NCI-H524 treated with DMSO at 0.1 percent for 48 hours (cell line): Measurements from ENCODE around the gene SLC8A3.

ENCODE experiments used
- DNase-seq: peaks from one replicate; lab custom pipeline; 2025; lab: John Stamatoyannopoulos, UW

The SLC8A3 gene

DNA sequence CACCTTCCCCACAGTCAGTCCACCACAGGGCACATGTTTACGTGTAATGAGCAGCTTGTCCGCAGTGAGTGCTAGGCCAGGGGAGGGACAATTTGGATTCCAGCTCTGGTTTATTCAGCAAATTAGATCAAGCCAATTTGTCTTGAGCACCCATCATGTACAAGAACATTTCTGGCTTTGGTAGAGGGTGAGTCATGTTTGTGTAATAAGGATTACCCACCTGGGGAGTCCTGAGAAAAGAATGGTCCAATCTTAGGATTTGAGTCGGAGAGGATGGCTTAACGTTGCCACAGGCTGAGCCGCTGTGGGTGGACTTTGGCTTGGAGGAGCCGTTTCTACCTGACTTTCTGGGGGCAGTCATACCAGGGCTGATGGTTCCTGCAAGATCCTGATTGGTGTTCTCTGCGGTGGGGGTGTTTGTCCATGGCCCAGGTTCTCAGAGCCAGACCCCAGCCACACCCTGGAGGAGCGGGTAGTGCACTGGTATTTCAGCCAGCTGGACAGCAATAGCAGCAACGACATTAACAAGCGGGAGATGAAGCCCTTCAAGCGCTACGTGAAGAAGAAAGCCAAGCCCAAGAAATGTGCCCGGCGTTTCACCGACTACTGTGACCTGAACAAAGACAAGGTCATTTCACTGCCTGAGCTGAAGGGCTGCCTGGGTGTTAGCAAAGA lies 165.8 kb downstream of the SLC8A3 start:
- no peak for DNase-seq

GRCh38 chr14:70021548-70022220 lies 167.1 kb downstream of the SLC8A3 start:
- no peak for DNase-seq

- no peak for DNase-seq
These were observed 168.2 kb downstream of the SLC8A3 start for GRCh38 chr14:70020352-70021170.

- no peak for DNase-seq
These were observed 169.1 kb downstream of the SLC8A3 start for GRCh38 chr14:70019695-70020094.

GRCh38 chr14:70018713-70019211 lies 170.0 kb downstream of the SLC8A3 start:
- no peak for DNase-seq

DNA sequence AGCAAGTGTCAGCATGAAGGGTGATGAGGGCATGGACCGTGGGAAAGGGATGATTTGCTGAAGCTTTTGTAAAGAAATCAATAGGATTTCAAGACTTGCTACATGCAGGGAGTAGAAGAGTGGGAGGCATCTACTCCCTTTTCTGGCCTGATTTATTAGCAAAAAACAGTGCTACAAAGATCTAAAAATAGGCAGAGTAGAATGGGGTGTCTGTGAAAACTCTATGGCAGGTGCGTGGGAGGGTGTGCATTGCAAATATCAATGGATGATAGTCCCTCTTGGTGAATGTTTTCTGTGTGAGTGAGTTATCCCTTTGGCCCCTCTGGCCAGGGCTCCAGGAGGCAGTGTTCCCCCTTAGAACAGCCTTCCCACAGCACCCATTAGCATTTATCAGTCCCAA lies 170.5 kb downstream of the SLC8A3 start:
- no peak for DNase-seq

DNA sequence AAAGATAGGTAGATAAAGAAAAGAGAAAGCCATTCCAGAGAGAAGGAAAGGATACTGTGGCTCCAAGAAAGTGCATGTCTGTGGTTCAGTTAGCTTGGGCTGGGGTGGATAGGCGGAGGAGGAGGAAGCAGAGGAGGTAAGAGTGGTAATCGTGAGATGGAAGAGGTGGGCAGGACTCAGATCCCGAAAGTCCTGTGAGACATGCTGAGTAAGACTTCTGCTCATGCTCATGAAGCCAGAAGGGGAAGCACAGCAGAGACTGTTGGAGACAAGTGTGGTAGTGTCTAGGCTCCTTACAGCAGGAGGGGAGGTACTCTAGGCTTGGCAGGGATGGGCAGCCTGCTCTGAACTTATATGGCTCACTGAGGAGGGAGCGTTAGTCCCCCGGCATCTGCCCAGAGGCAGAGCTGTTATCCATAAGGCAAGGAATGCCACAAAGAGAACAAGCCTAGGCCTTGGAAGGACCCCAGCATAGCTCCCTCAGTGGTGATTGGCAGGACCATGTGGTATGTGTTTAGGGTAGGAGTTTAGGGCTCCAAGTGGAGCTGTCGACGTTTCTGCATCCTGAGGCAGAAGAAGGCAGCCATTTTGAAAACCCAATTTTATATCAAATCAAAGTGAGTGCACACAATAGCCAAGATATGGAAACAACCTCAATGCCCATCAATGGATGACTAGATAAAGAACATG lies 174.2 kb downstream of the SLC8A3 start:
- no peak for DNase-seq

DNA sequence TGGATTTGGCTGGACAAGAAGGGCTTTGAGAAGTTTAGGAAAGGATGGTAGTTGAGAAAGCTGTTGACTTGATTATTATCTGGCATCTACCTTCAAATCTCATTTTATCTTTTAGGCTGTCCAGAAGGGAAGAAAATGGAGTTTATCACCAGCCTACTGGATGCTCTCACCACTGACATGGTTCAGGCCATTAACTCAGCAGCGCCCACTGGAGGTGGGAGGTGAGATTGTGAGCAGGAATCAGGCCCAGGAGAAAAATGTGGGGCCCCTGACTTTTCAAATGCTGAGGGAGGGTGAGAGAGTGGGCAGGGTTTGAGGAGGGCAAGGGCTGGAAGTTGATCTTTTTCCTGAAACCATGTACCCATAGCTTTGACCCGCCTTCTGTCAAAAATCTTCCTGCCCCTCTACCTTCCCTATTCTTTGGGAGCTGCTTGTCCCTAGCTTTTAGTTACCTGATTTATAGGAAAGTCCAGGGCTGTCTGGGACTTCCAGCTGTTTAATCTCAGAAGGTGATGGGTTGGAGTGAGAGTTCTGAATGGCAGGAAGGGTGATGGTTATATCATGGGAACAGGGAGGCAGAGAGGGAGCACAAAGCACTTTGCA lies 175.4 kb downstream of the SLC8A3 start:
- no peak for DNase-seq

DNA sequence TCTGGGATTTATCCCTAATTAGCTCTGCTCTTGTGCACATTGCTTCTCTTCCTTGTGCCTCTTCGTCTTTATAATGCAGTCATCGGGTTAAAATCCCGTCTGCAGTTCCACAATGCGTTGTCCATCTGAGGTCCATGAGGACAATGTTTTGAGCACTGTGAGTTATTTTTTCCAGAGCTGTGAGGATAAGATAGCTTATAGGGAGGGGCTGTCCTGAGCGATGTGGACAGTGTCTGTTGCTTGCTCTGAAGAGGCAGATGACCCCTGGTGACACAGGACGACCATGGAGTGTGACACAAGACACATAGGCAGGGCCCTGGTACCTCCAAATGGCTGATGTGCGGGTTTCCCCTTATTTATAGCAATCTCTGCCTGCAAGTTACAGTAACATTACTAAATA lies 177.0 kb downstream of the SLC8A3 start:
- DNase-seq, result no peak

GRCh38 chr14:70011098-70011497 lies 177.7 kb downstream of the SLC8A3 start:
- DNase-seq, result peak; percentile 7

DNA sequence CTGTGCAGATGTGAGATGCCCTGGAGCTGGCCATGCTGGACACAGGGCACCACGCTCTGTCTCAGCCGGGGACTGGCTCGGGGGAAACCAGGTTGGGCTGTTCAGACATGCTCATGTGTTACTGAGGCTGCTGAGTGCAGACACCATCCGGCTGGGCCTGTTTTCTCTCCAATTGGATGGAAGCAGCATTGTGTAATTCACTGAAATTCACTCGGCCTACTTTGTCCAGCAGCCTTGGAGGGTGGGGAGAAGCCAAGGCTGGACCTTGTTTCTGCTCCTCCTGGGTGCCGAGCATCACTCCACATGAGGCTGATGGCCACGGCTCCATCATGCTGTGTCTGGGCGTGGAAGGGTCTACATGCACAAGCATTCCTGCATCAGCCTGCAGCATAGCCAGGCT lies 178.8 kb downstream of the SLC8A3 start:
- no peak for DNase-seq

GRCh38 chr14:70008284-70009262 lies 180.2 kb downstream of the SLC8A3 start:
- DNase-seq, result no peak

DNA sequence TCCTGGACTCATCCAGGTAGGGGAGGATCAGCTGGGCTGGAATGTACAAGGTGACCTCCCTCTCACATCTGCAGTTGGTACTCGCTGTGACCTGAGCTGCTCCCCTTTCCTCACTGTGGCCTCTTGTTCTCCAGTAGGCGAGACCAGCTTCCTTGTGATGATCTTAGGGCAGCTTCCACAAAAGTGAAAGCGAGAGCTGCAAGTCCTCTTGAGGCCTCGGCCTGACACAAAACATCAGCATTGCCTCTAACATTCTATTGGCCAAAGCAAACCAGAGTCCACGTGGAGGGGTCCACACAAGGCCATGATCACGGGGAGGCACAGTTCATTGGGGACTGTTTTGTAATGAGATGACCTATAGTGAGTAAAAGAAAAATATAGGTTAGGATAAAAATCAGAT lies 182.1 kb downstream of the SLC8A3 start:
- DNase-seq, result no peak

DNA sequence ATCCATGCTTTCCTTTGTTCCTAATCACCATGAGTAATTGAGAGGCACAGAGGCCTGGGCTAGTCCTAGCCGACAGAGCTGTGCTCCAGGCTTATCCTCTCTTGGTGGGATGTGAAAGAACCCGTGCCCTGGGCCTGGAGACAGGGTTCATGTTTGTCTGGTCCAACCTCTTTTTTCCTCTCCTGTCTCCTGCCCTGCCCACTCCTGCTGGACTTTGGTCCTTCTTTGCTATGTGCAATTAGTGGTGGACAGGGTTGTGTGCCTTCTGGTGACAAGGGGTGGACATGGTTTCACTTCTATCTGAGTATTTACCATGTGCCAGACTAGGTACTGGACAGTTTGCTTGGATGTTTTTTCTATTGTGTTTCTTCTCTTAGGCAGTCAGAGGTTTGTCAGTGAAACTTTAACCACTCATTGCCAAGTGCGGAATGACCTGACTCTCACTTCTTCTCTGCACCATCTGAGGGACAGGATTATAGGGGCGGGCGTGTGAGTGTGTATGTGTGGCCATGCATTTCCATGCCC lies 183.4 kb downstream of the SLC8A3 start:
- no peak for DNase-seq

- DNase-seq, result no peak
These were observed 184.0 kb downstream of the SLC8A3 start for GRCh38 chr14:70004791-70005190.

DNA sequence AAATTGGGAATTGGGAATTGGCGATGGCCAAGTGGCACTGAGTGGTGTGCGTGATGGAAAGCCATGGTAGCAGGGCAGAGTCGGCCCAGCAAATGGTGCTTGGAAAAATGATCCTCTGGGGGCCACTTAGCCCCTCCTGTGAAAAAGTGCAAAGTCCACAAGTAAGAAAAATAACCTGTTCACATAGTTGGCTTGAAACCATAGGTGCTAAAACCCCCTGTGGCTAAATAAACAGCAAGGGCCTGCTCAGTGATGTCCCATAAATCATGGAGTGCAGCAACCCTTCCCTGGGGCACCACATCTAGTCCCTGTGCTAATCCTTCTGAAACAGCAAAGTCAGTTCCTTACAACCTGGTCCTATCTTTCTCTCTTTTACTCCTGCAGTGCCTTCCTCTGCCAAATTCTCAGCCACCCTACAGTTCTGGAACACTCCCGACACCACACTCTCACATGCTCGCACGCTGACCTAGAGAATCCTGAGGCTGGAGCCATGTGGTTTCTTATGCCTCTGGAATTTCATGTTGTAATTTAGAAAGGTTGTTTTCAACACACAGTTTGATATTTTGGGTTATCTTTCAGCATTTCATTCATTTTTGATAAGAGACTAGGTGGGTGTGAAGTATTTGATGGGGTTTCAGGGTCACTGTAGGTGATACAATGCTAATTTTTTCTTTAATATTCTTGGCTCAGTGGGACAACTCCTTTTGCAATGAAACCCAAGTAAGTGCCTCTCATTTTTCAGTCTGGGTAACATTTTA lies 186.0 kb downstream of the SLC8A3 start:
- no peak for DNase-seq

DNA sequence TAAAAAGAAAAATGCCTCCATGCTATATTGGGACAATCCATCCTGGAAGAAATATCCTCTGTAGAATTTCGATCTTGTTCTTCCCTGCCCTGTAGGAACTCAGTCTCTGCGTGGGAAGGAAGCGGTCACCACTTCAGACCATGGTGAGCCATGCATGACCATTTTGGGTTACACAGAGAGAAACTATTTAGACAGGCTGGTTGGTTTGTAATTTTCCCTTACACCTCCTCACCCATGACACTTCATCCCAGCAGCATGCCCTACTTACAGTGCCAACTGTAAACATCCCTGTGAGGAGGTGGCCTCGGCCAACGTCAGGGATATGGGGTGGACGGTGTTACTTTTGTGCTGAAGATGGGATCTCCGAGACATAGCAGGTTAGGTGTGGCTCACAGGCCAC lies 188.2 kb downstream of the SLC8A3 start:
- no peak for DNase-seq

- DNase-seq, result no peak
These were observed 189.5 kb downstream of the SLC8A3 start for GRCh38 chr14:69999261-69999674.

- no peak for DNase-seq
These were observed 190.9 kb downstream of the SLC8A3 start for GRCh38 chr14:69997849-69998248.

- DNase-seq, result no peak
These were observed 192.5 kb downstream of the SLC8A3 start for GRCh38 chr14:69996216-69996615.
